Neural progenitor cell (in vitro differentiated cells): ENCODE results near the gene KY.

Source experiments
- EZH2 ChIP-seq: fragments of 200-600 bp; sonication (generic); IDR thresholded peaks from 2 replicates; pipeline ENCODE4 v1.6.1; 2017; ENCODE audit warnings: antibody characterized with exemption, mild to moderate bottlenecking, moderate library complexity
- TF ChIP-seq, protein P1 (sequence below): fragments of 200-600 bp; sonication (generic); IDR thresholded peaks from 2 replicates; pipeline ENCODE4 v1.5.1; 2017; ENCODE audit warnings: antibody characterized with exemption, mild to moderate bottlenecking

- TF ChIP-seq, protein P1, sequence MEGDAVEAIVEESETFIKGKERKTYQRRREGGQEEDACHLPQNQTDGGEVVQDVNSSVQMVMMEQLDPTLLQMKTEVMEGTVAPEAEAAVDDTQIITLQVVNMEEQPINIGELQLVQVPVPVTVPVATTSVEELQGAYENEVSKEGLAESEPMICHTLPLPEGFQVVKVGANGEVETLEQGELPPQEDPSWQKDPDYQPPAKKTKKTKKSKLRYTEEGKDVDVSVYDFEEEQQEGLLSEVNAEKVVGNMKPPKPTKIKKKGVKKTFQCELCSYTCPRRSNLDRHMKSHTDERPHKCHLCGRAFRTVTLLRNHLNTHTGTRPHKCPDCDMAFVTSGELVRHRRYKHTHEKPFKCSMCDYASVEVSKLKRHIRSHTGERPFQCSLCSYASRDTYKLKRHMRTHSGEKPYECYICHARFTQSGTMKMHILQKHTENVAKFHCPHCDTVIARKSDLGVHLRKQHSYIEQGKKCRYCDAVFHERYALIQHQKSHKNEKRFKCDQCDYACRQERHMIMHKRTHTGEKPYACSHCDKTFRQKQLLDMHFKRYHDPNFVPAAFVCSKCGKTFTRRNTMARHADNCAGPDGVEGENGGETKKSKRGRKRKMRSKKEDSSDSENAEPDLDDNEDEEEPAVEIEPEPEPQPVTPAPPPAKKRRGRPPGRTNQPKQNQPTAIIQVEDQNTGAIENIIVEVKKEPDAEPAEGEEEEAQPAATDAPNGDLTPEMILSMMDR, result no peak
- no peak for TF ChIP-seq EZH2
Measured at GRCh38 chr3:134567605-134568004, 83.2 kb downstream of the KY start.
